Natural killer cell treated with Interleukin-12 subunit alpha and Interleukin-12 subunit beta and Interleukin-15 and Interleukin-18, amount 100 ng/mL, for 72 hours (primary cell): ENCODE data around the gene NKX2-3. TPM values are rescaled to one million over a fixed set of nuclear protein-coding genes. Genes with fewer than 3 reads are reported as not detected.

ENCODE experiments used
- ATAC-seq, 2 donors: fragments of 150-1000 bp; cut with Tn5 transposase in 1 of 2; sonication (Bioruptor Pico), chemical (Tn5 transposase) in 1 of 2; 2 replicates each; pipeline ENCODE4 v1.10.0; 2021
- DNase-seq: peaks from one replicate; pipeline ENCODE4 v3.0.0; 2022; ENCODE audit warnings: low spot score
- H3K27ac Mint-ChIP-seq, 2 donors: 1 replicate in 1 of 2; 2 replicates in 1 of 2; pipeline ENCODE4 v1.8.0; 2022; ENCODE audit warnings: mixed read lengths in 2 of 2, mild to moderate bottlenecking in 1 of 2, moderate library complexity in 1 of 2
- H3K27me3 Mint-ChIP-seq, 2 donors: 1 replicate in 1 of 2; 2 replicates in 1 of 2; pipeline ENCODE4 v1.8.0; 2022; ENCODE audit warnings: mixed read lengths in 2 of 2
- H3K36me3 Mint-ChIP-seq: one replicate; pipeline ENCODE4 v1.8.0; 2022; ENCODE audit warnings: mixed read lengths
- H3K4me1 Mint-ChIP-seq, 2 donors: 1 replicate in 1 of 2; 2 replicates in 1 of 2; pipeline ENCODE4 v1.8.0; 2022; ENCODE audit warnings: low read depth in 2 of 2, mixed read lengths in 2 of 2, mild to moderate bottlenecking in 1 of 2
- H3K4me3 Mint-ChIP-seq: one replicate; pipeline ENCODE4 v1.8.0; 2022; ENCODE audit warnings: mixed read lengths
- H3K9me3 Mint-ChIP-seq: 2 replicates; pipeline ENCODE4 v1.8.0; 2022; ENCODE audit warnings: mixed read lengths
- total RNA-seq, 2 donors: library from RNA; stranded (reverse); gene quantifications; one replicate each; pipeline ENCODE4 v1.2.3, GENCODE V29; 2022

NKX2-3 gene
- total RNA-seq, 2 donors from 2014 or later, result not detected

- no peak for ATAC-seq
- DNase-seq, result no peak
- Mint-ChIP-seq H3K27ac (no peak overlapping the region), H3K36me3 (no peaks in the 10 kb centered on the region), H3K4me3 (peak overlapping the region; percentile 59), H3K4me1 (peaks cover 22 to 25% of the 10 kb centered on the region in 2 donors), H3K27me3 (peaks cover 64 to 84% of the 10 kb centered on the region in 2 donors), H3K9me3 (no peaks in the 10 kb centered on the region)
These were observed 2.4 kb upstream of the NKX2-3 start for GRCh38 chr10:99530108-99531025.

GRCh38 chr10:99531026-99531695 is 1.6 kb upstream of the NKX2-3 start:
- Mint-ChIP-seq H3K27me3 (peaks cover 64 to 83% of the 10 kb centered on the region in 2 donors), H3K4me1 (peaks cover 24 to 26% of the 10 kb centered on the region in 2 donors), H3K27ac (no peak overlapping the region), H3K9me3 (no peaks in the 10 kb centered on the region), H3K36me3 (no peaks in the 10 kb centered on the region), H3K4me3 (no peak overlapping the region)
- no peak for ATAC-seq
- no peak for DNase-seq

- no peak overlapping the region for H3K27ac Mint-ChIP-seq
- ATAC-seq, result no peak
- DNase-seq, result no peak
- no peaks in the 10 kb centered on the region for H3K9me3 Mint-ChIP-seq
- peaks cover 28 to 29% of the 10 kb centered on the region in 2 donors for H3K4me1 Mint-ChIP-seq
- H3K36me3 Mint-ChIP-seq, result no peaks in the 10 kb centered on the region
- peaks cover 65 to 80% of the 10 kb centered on the region in 2 donors for H3K27me3 Mint-ChIP-seq
- H3K4me3 Mint-ChIP-seq, result peak overlapping the region; percentile 37
These were observed 797 bp upstream of the NKX2-3 start for GRCh38 chr10:99531696-99532593.

GRCh38 chr10:99533496-99534449 is 1.0 kb downstream of the NKX2-3 start:
- DNase-seq, result no peak
- Mint-ChIP-seq H3K4me3 (no peak overlapping the region), H3K9me3 (no peaks in the 10 kb centered on the region), H3K36me3 (no peaks in the 10 kb centered on the region), H3K27ac (no peak overlapping the region), H3K4me1 (peaks cover 27 to 28% of the 10 kb centered on the region in 2 donors), H3K27me3 (peaks cover 69 to 80% of the 10 kb centered on the region in 2 donors)
- no peak for ATAC-seq

GRCh38 chr10:99534450-99534938 is 1.8 kb downstream of the NKX2-3 start:
- Mint-ChIP-seq H3K27me3 (peaks cover 66 to 79% of the 10 kb centered on the region in 2 donors), H3K4me1 (peaks cover 27 to 28% of the 10 kb centered on the region in 2 donors), H3K4me3 (peak overlapping the region; percentile 48), H3K27ac (no peak overlapping the region), H3K9me3 (no peaks in the 10 kb centered on the region), H3K36me3 (no peaks in the 10 kb centered on the region)
- DNase-seq, result no peak
- no peak for ATAC-seq

GRCh38 chr10:99534939-99535763 is 2.4 kb downstream of the NKX2-3 start:
- Mint-ChIP-seq H3K4me3 (peak overlapping the region; percentile 48), H3K4me1 (peaks cover 23 to 24% of the 10 kb centered on the region in 2 donors), H3K9me3 (no peaks in the 10 kb centered on the region), H3K27me3 (peaks cover 65 to 79% of the 10 kb centered on the region in 2 donors), H3K36me3 (no peaks in the 10 kb centered on the region), H3K27ac (no peak overlapping the region)
- DNase-seq (no peak), ATAC-seq (peak; percentile 50 to 59)

- peaks cover 17 to 20% of the 10 kb centered on the region in 2 donors for H3K4me1 Mint-ChIP-seq
- ATAC-seq, result no peak
- DNase-seq, result no peak
- H3K9me3 Mint-ChIP-seq, result no peaks in the 10 kb centered on the region
- H3K36me3 Mint-ChIP-seq, result no peaks in the 10 kb centered on the region
- no peak overlapping the region for H3K27ac Mint-ChIP-seq
- H3K4me3 Mint-ChIP-seq, result peak overlapping the region; percentile 52
- peaks cover 63 to 74% of the 10 kb centered on the region in 2 donors for H3K27me3 Mint-ChIP-seq
These were observed 3.1 kb downstream of the NKX2-3 start for GRCh38 chr10:99535764-99536337.

GRCh38 chr10:99536338-99537085 is 3.8 kb downstream of the NKX2-3 start:
- no peak for ATAC-seq
- Mint-ChIP-seq H3K9me3 (no peaks in the 10 kb centered on the region), H3K27ac (no peak overlapping the region), H3K36me3 (no peaks in the 10 kb centered on the region), H3K4me1 (peaks cover 17 to 20% of the 10 kb centered on the region in 2 donors), H3K27me3 (peaks cover 63 to 75% of the 10 kb centered on the region in 2 donors), H3K4me3 (peak overlapping the region; percentile 52)
- peak; percentile 18 for DNase-seq

- no peaks in the 10 kb centered on the region for H3K9me3 Mint-ChIP-seq
- no peak overlapping the region for H3K4me3 Mint-ChIP-seq
- H3K36me3 Mint-ChIP-seq, result no peaks in the 10 kb centered on the region
- H3K27ac Mint-ChIP-seq, result no peak overlapping the region
- no peak for ATAC-seq
- peak; percentile 52 for DNase-seq
- peaks cover 57 to 68% of the 10 kb centered on the region in 2 donors for H3K27me3 Mint-ChIP-seq
- peaks cover 11 to 14% of the 10 kb centered on the region in 2 donors for H3K4me1 Mint-ChIP-seq
These were observed 4.6 kb downstream of the NKX2-3 start for GRCh38 chr10:99537086-99537988.
